ENCODE results near the gene MCHR2.

MCHR2 gene

GRCh38 chr6:99912657-99913056 lies 81.4 kb downstream of the MCHR2 start:
- H3K4me3 ChIP-seq (ENCODE audit: control insufficient read depth, low read depth, low read length): no peak overlapping the region
- no peak for TF ChIP-seq CTCF (conservative IDR thresholded peaks at IDR 0.05; ENCODE audit: control insufficient read depth, insufficient read depth, low read depth, low read length)
- no peak for DNase-seq (ENCODE audit: low read depth)

- peak; percentile 77 for TF ChIP-seq CTCF (conservative IDR thresholded peaks at IDR 0.05; ENCODE audit: control insufficient read depth, insufficient read depth, low read depth, low read length)
- DNase-seq (ENCODE audit: low read depth): peak; percentile 66
- H3K4me3 ChIP-seq (ENCODE audit: control insufficient read depth, low read depth, low read length): no peak overlapping the region
Measured at GRCh38 chr6:99905209-99906106, 88.6 kb downstream of the MCHR2 start.

GRCh38 chr6:99901596-99902384 lies 92.2 kb downstream of the MCHR2 start:
- H3K4me3 ChIP-seq (ENCODE audit: control insufficient read depth, low read depth, low read length): no peak overlapping the region
- no peak for DNase-seq (ENCODE audit: low read depth)
- no peak for TF ChIP-seq CTCF (conservative IDR thresholded peaks at IDR 0.05; ENCODE audit: control insufficient read depth, insufficient read depth, low read depth, low read length)

GRCh38 chr6:99894815-99895214 lies 99.2 kb downstream of the MCHR2 start:
- DNase-seq (ENCODE audit: low read depth): no peak

GRCh38 chr6:99887066-99887465 lies 107.0 kb downstream of the MCHR2 start:
- TF ChIP-seq CTCF (conservative IDR thresholded peaks at IDR 0.05; ENCODE audit: control insufficient read depth, insufficient read depth, low read depth, low read length): no peak
- H3K4me3 ChIP-seq (ENCODE audit: control insufficient read depth, low read depth, low read length): no peak overlapping the region
- no peak for DNase-seq (ENCODE audit: low read depth)

More at GRCh38 chr6:99894815-99895214, 99.2 kb downstream of the MCHR2 start:
- no peak for TF ChIP-seq CTCF (conservative IDR thresholded peaks at IDR 0.05; ENCODE audit: control insufficient read depth, insufficient read depth, low read depth, low read length)
- no peak overlapping the region for H3K4me3 ChIP-seq (ENCODE audit: control insufficient read depth, low read depth, low read length)

GRCh38 chr6:99885051-99885450 lies 109.0 kb downstream of the MCHR2 start:
- no peak overlapping the region for H3K4me3 ChIP-seq (ENCODE audit: control insufficient read depth, low read depth, low read length)
- TF ChIP-seq CTCF (conservative IDR thresholded peaks at IDR 0.05; ENCODE audit: control insufficient read depth, insufficient read depth, low read depth, low read length): no peak
- no peak for DNase-seq (ENCODE audit: low read depth)
